ENCODE data around the gene HGS. TPM values are rescaled to one million over a fixed set of nuclear protein-coding genes. Genes with fewer than 3 reads are reported as not detected.

The HGS gene
- total and polyA plus RNA-seq, 2 of the 13 experiments (the other 11 are each of a cell fraction or from before 2014, with no cell fraction given): 73.3 to 78.1 TPM

DNA sequence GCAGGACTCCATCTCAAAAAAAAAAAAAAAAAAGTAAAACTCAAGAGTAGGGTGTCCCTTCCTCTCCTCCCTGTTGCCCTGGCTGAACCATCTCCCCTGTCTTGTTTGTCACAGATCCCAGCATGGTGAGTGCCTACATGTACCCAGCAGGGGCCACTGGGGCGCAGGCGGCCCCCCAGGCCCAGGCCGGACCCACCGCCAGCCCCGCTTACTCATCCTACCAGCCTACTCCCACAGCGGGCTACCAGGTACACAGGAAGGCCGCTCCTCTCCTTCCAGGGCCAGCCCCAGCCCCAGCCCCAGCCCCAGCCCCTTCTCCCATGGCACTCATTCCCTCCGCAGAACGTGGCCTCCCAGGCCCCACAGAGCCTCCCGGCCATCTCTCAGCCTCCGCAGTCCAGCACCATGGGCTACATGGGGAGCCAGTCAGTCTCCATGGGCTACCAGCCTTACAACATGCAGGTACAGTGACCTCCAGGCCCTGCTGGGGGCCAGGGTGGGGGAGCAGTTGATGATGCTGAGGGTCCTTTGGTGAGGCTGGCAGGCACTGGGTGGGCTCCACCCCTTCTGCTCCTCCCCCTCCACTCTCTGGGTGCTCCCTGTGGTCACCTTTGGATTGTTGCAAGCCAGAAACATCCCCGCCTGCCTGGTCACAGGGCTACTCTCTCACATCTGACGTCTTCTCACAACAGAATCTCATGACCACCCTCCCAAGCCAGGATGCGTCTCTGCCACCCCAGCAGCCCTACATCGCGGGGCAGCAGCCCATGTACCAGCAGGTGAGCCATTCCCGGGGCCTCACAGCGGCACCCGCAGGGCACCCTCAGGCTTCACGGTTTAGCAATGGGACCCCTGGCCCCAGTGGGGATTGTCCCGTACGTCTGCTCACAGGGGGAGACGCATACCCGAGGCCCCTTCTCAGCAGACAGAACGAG lies 16.8 kb downstream of the HGS start:
- peaks cover 32% of the 10 kb centered on the region for H3K4me1 ChIP-seq (ENCODE audit: insufficient read depth, low read length)
- no peaks in the 10 kb centered on the region; a peak in 1 of 5 replicates for H3K27me3 ChIP-seq (ENCODE audit: control insufficient read depth in 1 of 2, insufficient read depth in 2 of 2, low read length in 2 of 2)
- H4K20me1 ChIP-seq (ENCODE audit: insufficient read depth, low read length): peaks cover 15% of the 10 kb centered on the region
- H3K9ac ChIP-seq (ENCODE audit: insufficient read depth, low read depth, low read length): peak overlapping the region; percentile 99
- ATAC-seq: no peak
- in situ Hi-C loops (cut with HindIII; ENCODE audit: extremely low pct_ligation_motif_present, low pct_unique_long_range_greater_than_20kb) (no loop called here), intact Hi-C loops (cut with micrococcal nuclease; ENCODE audit: unreplicated experiment) (loop anchor here (5.0 kb wide), 1 partner anchor 33 kb away; the partner anchor contains the start of genes CCDC137 and OXLD1)
- peaks cover 32 to 50% of the 10 kb centered on the region in 2 experiments for H3K36me3 ChIP-seq (replicated peaks in 1 of 2; ENCODE audit: control insufficient read depth in 1 of 2, insufficient read depth in 2 of 2, low read length in 2 of 2)
- POLR2A ChIA-PET: interaction anchor here (0.7 to 4.9 kb wide), 5 partner anchors 13 to 160 kb away, joined by 3 to 143 read pairs (median 54); partner anchors contain the start of genes ARL16, CCDC137, HGS and MCRIP1
- no peaks in the 10 kb centered on the region for H3K9me3 ChIP-seq (ENCODE audit: low read length)
- no peak overlapping the region for H2AFZ ChIP-seq (ENCODE audit: low read length)
- 95% methylated on average over 25 of the region's 25 CpGs for WGBS (ENCODE audit: low lambda C conversion rate)
- CTCF ChIA-PET (ENCODE audit: low intra/inter-chr PET ratio, low total read pairs): no interaction called here
- H3K4me2 ChIP-seq (ENCODE audit: low read depth, low read length): peak overlapping the region; percentile 91
- peak overlapping the region; percentile 93 for H3K27ac ChIP-seq (ENCODE audit: extremely low read length, insufficient read depth, low read length)
- FAIRE-seq: peak; percentile 40
- no peak for DNase-seq (ENCODE audit: low spot score)
- peak overlapping the region; percentile 92 to 93 (median 92); a peak in 5 of 6 replicates for H3K4me3 ChIP-seq (replicated peaks in 1 of 3; ENCODE audit: insufficient read depth in 1 of 3, low read depth in 2 of 3, low read length in 3 of 3)
- BruUV-seq (replicated peaks): no TSS peak
- peaks cover 57% of the 10 kb centered on the region for H3K79me2 ChIP-seq (ENCODE audit: insufficient read depth, low read length)
- no peak for TF ChIP-seq MED1 (CRISPR knock-in tag; IDR thresholded peaks at IDR 0.05)
- TF ChIP-seq ZC3H13 (CRISPR knock-in tag; IDR thresholded peaks at IDR 0.05): peak; percentile 90
- TF ChIP-seq ZFAT (CRISPR knock-in tag; conservative IDR thresholded peaks at IDR 0.05): no peak
- TF ChIP-seq ZNF891 (CRISPR knock-in tag; IDR thresholded peaks at IDR 0.05): peak; percentile 39; the same call in 1 of the 2 replicates
- peak; percentile 28; the same call in 1 of the 2 replicates for TF ChIP-seq MAX (IDR thresholded peaks at IDR 0.05)
- no peak for TF ChIP-seq NONO (IDR thresholded peaks at IDR 0.05)
- no peak; the same call in 1 of the 2 replicates for TF ChIP-seq NONO (CRISPR knock-in tag; conservative IDR thresholded peaks at IDR 0.05)
- TF ChIP-seq CEBPG (CRISPR knock-in tag; IDR thresholded peaks at IDR 0.05): no peak
- 0 out of 2 replicates have a peak, but pooled peaks have one; percentile 62 for TF ChIP-seq RBFOX2 (IDR thresholded peaks at IDR 0.05; ENCODE audit: low read depth, low read length)
- TF ChIP-seq GABPB1 (CRISPR knock-in tag; IDR thresholded peaks at IDR 0.05): no peak
- TF ChIP-seq, protein P1, sequence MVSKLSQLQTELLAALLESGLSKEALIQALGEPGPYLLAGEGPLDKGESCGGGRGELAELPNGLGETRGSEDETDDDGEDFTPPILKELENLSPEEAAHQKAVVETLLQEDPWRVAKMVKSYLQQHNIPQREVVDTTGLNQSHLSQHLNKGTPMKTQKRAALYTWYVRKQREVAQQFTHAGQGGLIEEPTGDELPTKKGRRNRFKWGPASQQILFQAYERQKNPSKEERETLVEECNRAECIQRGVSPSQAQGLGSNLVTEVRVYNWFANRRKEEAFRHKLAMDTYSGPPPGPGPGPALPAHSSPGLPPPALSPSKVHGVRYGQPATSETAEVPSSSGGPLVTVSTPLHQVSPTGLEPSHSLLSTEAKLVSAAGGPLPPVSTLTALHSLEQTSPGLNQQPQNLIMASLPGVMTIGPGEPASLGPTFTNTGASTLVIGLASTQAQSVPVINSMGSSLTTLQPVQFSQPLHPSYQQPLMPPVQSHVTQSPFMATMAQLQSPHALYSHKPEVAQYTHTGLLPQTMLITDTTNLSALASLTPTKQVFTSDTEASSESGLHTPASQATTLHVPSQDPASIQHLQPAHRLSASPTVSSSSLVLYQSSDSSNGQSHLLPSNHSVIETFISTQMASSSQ (IDR thresholded peaks at IDR 0.05; ENCODE audit: low read depth): no peak
- TF ChIP-seq, protein P1 (CRISPR knock-in tag; IDR thresholded peaks at IDR 0.05; ENCODE audit: borderline replicate concordance): 0 out of 2 replicates have a peak, but pooled peaks have one; percentile 17
- TF ChIP-seq MXD4 (CRISPR knock-in tag; IDR thresholded peaks at IDR 0.05): no peak
- TF ChIP-seq, protein P2, sequence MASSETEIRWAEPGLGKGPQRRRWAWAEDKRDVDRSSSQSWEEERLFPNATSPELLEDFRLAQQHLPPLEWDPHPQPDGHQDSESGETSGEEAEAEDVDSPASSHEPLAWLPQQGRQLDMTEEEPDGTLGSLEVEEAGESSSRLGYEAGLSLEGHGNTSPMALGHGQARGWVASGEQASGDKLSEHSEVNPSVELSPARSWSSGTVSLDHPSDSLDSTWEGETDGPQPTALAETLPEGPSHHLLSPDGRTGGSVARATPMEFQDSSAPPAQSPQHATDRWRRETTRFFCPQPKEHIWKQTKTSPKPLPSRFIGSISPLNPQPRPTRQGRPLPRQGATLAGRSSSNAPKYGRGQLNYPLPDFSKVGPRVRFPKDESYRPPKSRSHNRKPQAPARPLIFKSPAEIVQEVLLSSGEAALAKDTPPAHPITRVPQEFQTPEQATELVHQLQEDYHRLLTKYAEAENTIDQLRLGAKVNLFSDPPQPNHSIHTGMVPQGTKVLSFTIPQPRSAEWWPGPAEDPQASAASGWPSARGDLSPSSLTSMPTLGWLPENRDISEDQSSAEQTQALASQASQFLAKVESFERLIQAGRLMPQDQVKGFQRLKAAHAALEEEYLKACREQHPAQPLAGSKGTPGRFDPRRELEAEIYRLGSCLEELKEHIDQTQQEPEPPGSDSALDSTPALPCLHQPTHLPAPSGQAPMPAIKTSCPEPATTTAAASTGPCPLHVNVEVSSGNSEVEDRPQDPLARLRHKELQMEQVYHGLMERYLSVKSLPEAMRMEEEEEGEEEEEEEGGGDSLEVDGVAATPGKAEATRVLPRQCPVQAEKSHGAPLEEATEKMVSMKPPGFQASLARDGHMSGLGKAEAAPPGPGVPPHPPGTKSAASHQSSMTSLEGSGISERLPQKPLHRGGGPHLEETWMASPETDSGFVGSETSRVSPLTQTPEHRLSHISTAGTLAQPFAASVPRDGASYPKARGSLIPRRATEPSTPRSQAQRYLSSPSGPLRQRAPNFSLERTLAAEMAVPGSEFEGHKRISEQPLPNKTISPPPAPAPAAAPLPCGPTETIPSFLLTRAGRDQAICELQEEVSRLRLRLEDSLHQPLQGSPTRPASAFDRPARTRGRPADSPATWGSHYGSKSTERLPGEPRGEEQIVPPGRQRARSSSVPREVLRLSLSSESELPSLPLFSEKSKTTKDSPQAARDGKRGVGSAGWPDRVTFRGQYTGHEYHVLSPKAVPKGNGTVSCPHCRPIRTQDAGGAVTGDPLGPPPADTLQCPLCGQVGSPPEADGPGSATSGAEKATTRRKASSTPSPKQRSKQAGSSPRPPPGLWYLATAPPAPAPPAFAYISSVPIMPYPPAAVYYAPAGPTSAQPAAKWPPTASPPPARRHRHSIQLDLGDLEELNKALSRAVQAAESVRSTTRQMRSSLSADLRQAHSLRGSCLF (CRISPR knock-in tag; IDR thresholded peaks at IDR 0.05; ENCODE audit: borderline replicate concordance): no peak
- peak; percentile 87 for TF ChIP-seq ZNF263 (CRISPR knock-in tag; IDR thresholded peaks at IDR 0.05)
